Measurements from ENCODE around the gene PXDC1.
A peak's percentile ranks its signal among the peaks of the same experiment; 100 is the strongest.

The PXDC1 gene

GRCh38 chr6:3746696-3747095, 4.8 kb downstream of the PXDC1 start:
- no peak for DNase-seq

- DNase-seq, result no peak
Observed at GRCh38 chr6:3746119-3746691, 5.3 kb downstream of the PXDC1 start.

- DNase-seq, result no peak
Observed at GRCh38 chr6:3745566-3746118, 5.9 kb downstream of the PXDC1 start.

- DNase-seq, result no peak
Observed at GRCh38 chr6:3744901-3745470, 6.5 kb downstream of the PXDC1 start.

GRCh38 chr6:3744211-3744900, 7.2 kb downstream of the PXDC1 start:
- no peak for DNase-seq

GRCh38 chr6:3743541-3743940, 8.0 kb downstream of the PXDC1 start:
- no peak for DNase-seq

- DNase-seq, result peak; percentile 99
Observed at GRCh38 chr6:3742426-3743344, 8.8 kb downstream of the PXDC1 start.

GRCh38 chr6:3742076-3742425, 9.5 kb downstream of the PXDC1 start:
- no peak for DNase-seq

- DNase-seq, result no peak
Observed at GRCh38 chr6:3741477-3741871, 10.0 kb downstream of the PXDC1 start.

- DNase-seq, result no peak
Observed at GRCh38 chr6:3740551-3741476, 10.7 kb downstream of the PXDC1 start.

GRCh38 chr6:3739311-3739897, 12.1 kb downstream of the PXDC1 start:
- no peak for DNase-seq

GRCh38 chr6:3738381-3739131, 13.0 kb downstream of the PXDC1 start:
- DNase-seq, result no peak

GRCh38 chr6:3737831-3738210, 13.7 kb downstream of the PXDC1 start:
- no peak for DNase-seq

- no peak for DNase-seq
Observed at GRCh38 chr6:3737149-3737830, 14.2 kb downstream of the PXDC1 start.

GRCh38 chr6:3735029-3735605, 16.4 kb downstream of the PXDC1 start:
- DNase-seq, result no peak

- no peak for DNase-seq
Observed at GRCh38 chr6:3734023-3734422, 17.5 kb downstream of the PXDC1 start.

- DNase-seq, result no peak
Observed at GRCh38 chr6:3733321-3733925, 18.1 kb downstream of the PXDC1 start.

- DNase-seq, result peak; percentile 81
Observed at GRCh38 chr6:3732345-3733141, 19.0 kb downstream of the PXDC1 start.

GRCh38 chr6:3731700-3732099, 19.8 kb downstream of the PXDC1 start:
- no peak for DNase-seq

All from activated CD8-positive, alpha-beta memory T cell treated with anti-CD3 and anti-CD28 coated beads, Interleukin-2, amount 50 U/mL, for 48 hours (primary cell).